ENCODE results near the gene EYS. TPM values are rescaled to one million over a fixed set of nuclear protein-coding genes. Genes with fewer than 3 reads are reported as not detected.

Gene EYS
- total and polyA plus RNA-seq, 7 donors: 0.07 to 0.46 TPM; not detected in 5

DNA sequence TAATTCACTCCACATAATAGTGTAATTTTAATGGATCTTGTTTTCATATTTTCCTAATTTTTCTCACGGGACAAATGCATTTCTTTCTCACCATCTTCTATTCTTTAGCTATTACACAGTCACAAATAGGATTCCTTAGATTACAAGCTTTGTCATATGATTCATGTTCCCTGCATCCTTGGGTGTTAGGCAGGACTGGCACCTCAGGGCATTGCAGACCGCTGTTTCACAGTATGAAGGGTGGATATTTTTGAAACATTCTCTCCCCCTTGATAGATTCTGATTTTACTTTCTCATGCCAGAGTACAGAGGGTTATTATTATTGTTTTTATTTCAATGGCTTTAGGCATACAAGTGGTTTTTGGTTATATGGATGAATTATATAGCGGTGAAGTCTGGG lies 1469.0 kb downstream of the EYS start:
- Histone ChIP-seq H3K27me3 (no peaks in the 10 kb centered on the region), H3K36me3 (no peaks in the 10 kb centered on the region), H3K4me1 (no peaks in the 10 kb centered on the region), H3K4me3 (no peak overlapping the region), H3K27ac (no peak overlapping the region), H3K9me3 (no peaks in the 10 kb centered on the region)
- intact Hi-C loops (cut with DNase I): no loop called here
- WGBS, 2 donors: 89 to 90% methylated on average over 3 of the region's 3 CpGs
- no peak for DNase-seq
- TF ChIP-seq POLR2AphosphoS5 (IDR thresholded peaks at IDR 0.05): no peak
- TF ChIP-seq POLR2A (IDR thresholded peaks at IDR 0.05): no peak
- no peak for TF ChIP-seq EP300 (IDR thresholded peaks at IDR 0.05)
- TF ChIP-seq, protein P1, sequence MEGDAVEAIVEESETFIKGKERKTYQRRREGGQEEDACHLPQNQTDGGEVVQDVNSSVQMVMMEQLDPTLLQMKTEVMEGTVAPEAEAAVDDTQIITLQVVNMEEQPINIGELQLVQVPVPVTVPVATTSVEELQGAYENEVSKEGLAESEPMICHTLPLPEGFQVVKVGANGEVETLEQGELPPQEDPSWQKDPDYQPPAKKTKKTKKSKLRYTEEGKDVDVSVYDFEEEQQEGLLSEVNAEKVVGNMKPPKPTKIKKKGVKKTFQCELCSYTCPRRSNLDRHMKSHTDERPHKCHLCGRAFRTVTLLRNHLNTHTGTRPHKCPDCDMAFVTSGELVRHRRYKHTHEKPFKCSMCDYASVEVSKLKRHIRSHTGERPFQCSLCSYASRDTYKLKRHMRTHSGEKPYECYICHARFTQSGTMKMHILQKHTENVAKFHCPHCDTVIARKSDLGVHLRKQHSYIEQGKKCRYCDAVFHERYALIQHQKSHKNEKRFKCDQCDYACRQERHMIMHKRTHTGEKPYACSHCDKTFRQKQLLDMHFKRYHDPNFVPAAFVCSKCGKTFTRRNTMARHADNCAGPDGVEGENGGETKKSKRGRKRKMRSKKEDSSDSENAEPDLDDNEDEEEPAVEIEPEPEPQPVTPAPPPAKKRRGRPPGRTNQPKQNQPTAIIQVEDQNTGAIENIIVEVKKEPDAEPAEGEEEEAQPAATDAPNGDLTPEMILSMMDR (IDR thresholded peaks at IDR 0.05): no peak

DNA sequence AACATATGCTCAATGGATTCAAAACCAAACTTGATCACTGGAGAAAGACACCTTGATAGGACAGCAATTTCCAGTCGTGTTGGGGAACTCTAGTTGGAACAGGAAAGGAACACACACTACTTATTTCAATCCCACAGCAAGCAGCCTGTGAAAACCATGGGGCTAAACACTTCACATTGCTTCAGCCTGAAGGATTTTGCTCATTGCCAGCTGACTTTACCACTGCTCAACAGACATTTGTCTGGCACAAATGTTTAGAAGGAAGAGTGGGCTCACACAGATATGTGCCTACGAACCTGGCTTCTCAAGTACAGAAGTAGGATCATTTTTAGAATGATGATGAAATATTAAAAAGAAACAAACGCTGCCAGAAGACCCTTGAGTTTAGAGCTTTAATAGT lies 1473.3 kb downstream of the EYS start:
- Histone ChIP-seq H3K27ac (no peak overlapping the region), H3K27me3 (no peaks in the 10 kb centered on the region), H3K4me3 (no peak overlapping the region), H3K9me3 (no peaks in the 10 kb centered on the region), H3K4me1 (no peaks in the 10 kb centered on the region), H3K36me3 (no peaks in the 10 kb centered on the region)
- no peak for DNase-seq
- intact Hi-C loops (cut with DNase I): no loop called here
- no peak for TF ChIP-seq POLR2AphosphoS5 (IDR thresholded peaks at IDR 0.05)
- TF ChIP-seq, protein P1 (IDR thresholded peaks at IDR 0.05): no peak
- no peak for TF ChIP-seq POLR2A (IDR thresholded peaks at IDR 0.05)
- TF ChIP-seq EP300 (IDR thresholded peaks at IDR 0.05): no peak
- 58 to 72% methylated on average over 3 of the region's 3 CpGs for WGBS, 2 donors

DNA sequence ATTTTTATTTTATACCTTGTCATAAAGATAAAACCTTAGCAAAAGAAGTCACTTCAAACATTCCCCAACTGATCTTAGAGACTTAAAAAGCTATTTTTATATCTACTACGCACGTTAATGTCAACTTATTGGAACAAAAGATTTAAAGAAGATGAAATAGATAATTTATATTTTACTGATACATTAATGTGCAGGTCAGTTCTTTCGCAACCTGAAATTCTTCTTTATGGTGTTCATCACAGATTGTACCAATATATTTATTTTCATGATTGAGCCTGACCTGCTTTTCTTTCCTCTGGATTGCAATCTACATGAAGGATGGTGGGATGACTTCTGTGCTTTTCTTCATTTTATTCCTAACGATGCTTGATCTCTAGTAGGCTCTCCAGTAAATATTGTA lies 1475.1 kb downstream of the EYS start:
- intact Hi-C loops (cut with DNase I): no loop called here
- no peak for TF ChIP-seq POLR2AphosphoS5 (IDR thresholded peaks at IDR 0.05)
- no peak for TF ChIP-seq POLR2A (IDR thresholded peaks at IDR 0.05)
- TF ChIP-seq EP300 (IDR thresholded peaks at IDR 0.05): no peak
- TF ChIP-seq, protein P1 (IDR thresholded peaks at IDR 0.05): no peak
- WGBS, 2 donors: 58 to 69% methylated on average over 4 of the region's 4 CpGs
- no peak for DNase-seq
- no peaks in the 10 kb centered on the region for H3K4me1 ChIP-seq
- no peaks in the 10 kb centered on the region for H3K27me3 ChIP-seq
- H3K9me3 ChIP-seq: no peaks in the 10 kb centered on the region
- no peak overlapping the region for H3K27ac ChIP-seq
- no peak overlapping the region for H3K4me3 ChIP-seq
- no peaks in the 10 kb centered on the region for H3K36me3 ChIP-seq

DNA sequence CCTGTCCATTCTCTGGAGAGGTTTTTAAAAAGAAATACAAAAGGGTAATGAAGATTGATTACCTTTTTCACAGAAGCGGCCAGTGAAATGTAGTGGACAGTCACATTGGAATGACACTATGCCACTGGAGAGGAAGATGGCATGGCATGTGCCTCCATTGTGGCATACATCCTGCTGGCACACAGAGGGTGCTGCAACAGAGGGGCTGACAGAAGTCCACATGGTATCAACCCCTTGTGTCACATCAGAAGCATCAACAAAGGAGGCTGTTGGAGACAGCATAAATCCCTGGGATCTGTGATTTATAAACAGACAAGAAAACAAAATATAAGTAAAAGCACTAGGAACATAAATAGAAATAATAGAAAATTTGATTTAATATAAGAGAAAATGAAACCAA lies 1476.5 kb downstream of the EYS start:
- no peak overlapping the region for H3K27ac ChIP-seq
- no peaks in the 10 kb centered on the region for H3K4me1 ChIP-seq
- no peak overlapping the region for H3K4me3 ChIP-seq
- 86 to 96% methylated on average over 1 of the region's 1 CpG for WGBS, 2 donors
- TF ChIP-seq POLR2A (IDR thresholded peaks at IDR 0.05) (no peak), POLR2AphosphoS5 (IDR thresholded peaks at IDR 0.05) (no peak), EP300 (IDR thresholded peaks at IDR 0.05) (no peak)
- TF ChIP-seq, protein P1 (IDR thresholded peaks at IDR 0.05): no peak
- H3K36me3 ChIP-seq: no peaks in the 10 kb centered on the region
- H3K9me3 ChIP-seq: no peaks in the 10 kb centered on the region
- H3K27me3 ChIP-seq: no peaks in the 10 kb centered on the region
- intact Hi-C loops (cut with DNase I): no loop called here
- DNase-seq: no peak

DNA sequence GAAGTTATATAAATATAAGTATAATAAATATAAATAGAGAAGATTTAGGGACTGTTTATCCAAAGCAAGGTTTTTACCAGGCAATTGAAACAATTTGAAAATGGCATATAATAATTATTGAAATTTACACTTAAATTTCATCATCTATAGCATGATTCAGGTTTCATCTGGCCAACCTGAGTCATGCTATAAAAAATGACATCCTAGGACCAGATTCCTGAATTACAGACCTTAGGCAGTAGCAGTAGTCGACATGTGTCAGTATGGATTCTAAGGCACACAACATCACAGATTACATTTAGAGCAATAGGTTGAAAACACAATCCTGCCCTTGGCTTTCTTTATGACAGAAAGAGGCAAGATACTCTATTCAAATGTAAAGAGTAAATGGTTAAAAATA lies 1479.2 kb downstream of the EYS start:
- DNase-seq: no peak
- Histone ChIP-seq H3K36me3 (no peaks in the 10 kb centered on the region), H3K27me3 (no peaks in the 10 kb centered on the region), H3K4me1 (no peaks in the 10 kb centered on the region), H3K27ac (no peak overlapping the region), H3K9me3 (no peaks in the 10 kb centered on the region), H3K4me3 (no peak overlapping the region)
- 85 to 88% methylated on average over 1 of the region's 1 CpG for WGBS, 2 donors
- TF ChIP-seq, protein P1 (IDR thresholded peaks at IDR 0.05): no peak
- intact Hi-C loops (cut with DNase I): no loop called here
